ENCODE data around the gene BBS12. TPM values are rescaled to one million over a fixed set of nuclear protein-coding genes. Genes with fewer than 3 reads are reported as not detected.

The BBS12 gene
- total and polyA plus RNA-seq, 2 donors (not counting 3 experiments of a cell fraction or from before 2014, with no cell fraction given), result 0.91 to 2.3 TPM

- H3K27me3 ChIP-seq (ENCODE audit: control insufficient read depth in 2 of 2, insufficient read depth in 2 of 2, low read length in 2 of 2), result no peaks in the 10 kb centered on the region
- dilution Hi-C loops (cut with MboI; ENCODE audit: extremely low pct_ligation_motif_present, low sequenced_read_pairs) (no loop called here), intact Hi-C loops (cut with micrococcal nuclease) (loop anchor here (1.0 to 5.0 kb wide), 3 partner anchors 59 to 191 kb away; partner anchors contain the start of gene NUDT6)
- no peak for FAIRE-seq
- no peak for DNase-seq (ENCODE audit: low read depth, low spot score)
- H3K36me3 ChIP-seq (ENCODE audit: control insufficient read depth in 2 of 2, extremely low read depth in 1 of 2, insufficient read depth in 2 of 2, low read length in 2 of 2), result no peaks in the 10 kb centered on the region
- H3K4me1 ChIP-seq (ENCODE audit: control insufficient read depth, extremely low read depth, insufficient read depth, low read length), result peaks cover 7% of the 10 kb centered on the region
- peak overlapping the region; percentile 35 for H3K27ac ChIP-seq (ENCODE audit: insufficient read depth, low read depth, low read length)
- H3K9me3 ChIP-seq (replicated peaks; ENCODE audit: control insufficient read depth, insufficient read depth, low read length), result no peaks in the 10 kb centered on the region
- H4K20me1 ChIP-seq (replicated peaks; ENCODE audit: control insufficient read depth, extremely low read depth, insufficient read depth, low read length), result no peaks in the 10 kb centered on the region
- BruUV-seq (replicated peaks), result no TSS peak
- TF ChIP-seq MYC (IDR thresholded peaks at IDR 0.05; ENCODE audit: low read depth, low read length) (no peak), GATA2 (IDR thresholded peaks at IDR 0.05; ENCODE audit: insufficient read depth, insufficient read length, low read depth, low read length) (no peak), EZH2 (IDR thresholded peaks at IDR 0.05; ENCODE audit: borderline replicate concordance, low read depth, low read length, severe bottlenecking) (no peak), CTCF (IDR thresholded peaks at IDR 0.05; ENCODE audit: extremely low read depth in 1 of 2, insufficient read depth in 1 of 2, low read depth in 1 of 2, low read length in 2 of 2) (no peak), JUN (IDR thresholded peaks at IDR 0.05; ENCODE audit: borderline replicate concordance, insufficient read depth, insufficient read length, low read depth) (no peak), POLR2A (IDR thresholded peaks at IDR 0.05; ENCODE audit: low read depth, low read length) (no peak), FOS (IDR thresholded peaks at IDR 0.05; ENCODE audit: borderline replicate concordance, insufficient read depth, low read length) (no peak), POLR2AphosphoS5 (IDR thresholded peaks at IDR 0.05; ENCODE audit: insufficient read depth, low read depth, low read length) (no peak), MAX (IDR thresholded peaks at IDR 0.05; ENCODE audit: insufficient read depth, insufficient read length) (no peak)
- H3K9me1 ChIP-seq (replicated peaks; ENCODE audit: control insufficient read depth, extremely low read depth, insufficient read depth, low read length), result no peaks in the 10 kb centered on the region
- peak overlapping the region; percentile 88 for H3K4me2 ChIP-seq (ENCODE audit: insufficient read depth, low read length)
- H3K79me2 ChIP-seq (ENCODE audit: control insufficient read depth, insufficient read depth, low read length), result no peaks in the 10 kb centered on the region
- H2AFZ ChIP-seq (ENCODE audit: low read depth, low read length), result peak overlapping the region; percentile 78
- H3K4me3 ChIP-seq (replicated peaks in 1 of 3; ENCODE audit: insufficient read depth in 1 of 3, low read depth in 1 of 3, low read length in 3 of 3), result no peak overlapping the region
- ChIA-PET POLR2A (no interaction called here), CTCF (interaction anchor here (0.8 to 2.7 kb wide), 15 partner anchors 11 to 831 kb away, joined by 3 to 33 read pairs (median 6); partner anchors contain the start of gene NUDT6)
- H3K9ac ChIP-seq (replicated peaks; ENCODE audit: extremely low read depth, insufficient read depth, low read length), result peak overlapping the region; percentile 50
These were observed 828 bp upstream of the BBS12 start for GRCh38 chr4:122731676-122732075.

Data from endothelial cell of umbilical vein (primary cell).